MM.1S (cell line): ENCODE results near the gene PARD3.

Experiments
- DNase-seq: peaks from one replicate; pipeline ENCODE4 v3.0.0-alpha.2; 2015
- H2AFZ ChIP-seq: fragments of 300-600 bp; sonication (generic); 2 replicates; pipeline ENCODE4 v1.6.0; 2016; ENCODE audit warnings: antibody characterized with exemption, low read length
- H3F3A ChIP-seq: fragments of 300-600 bp; sonication (generic); 2 replicates; pipeline ENCODE4 v1.6.1; 2016; ENCODE audit warnings: mild to moderate bottlenecking, antibody characterized with exemption, low read length, moderate library complexity, mixed read lengths; ENCODE audit not compliant: insufficient read depth
- H3K27ac ChIP-seq: fragments of 300-600 bp; sonication (generic); 2 replicates; pipeline ENCODE4 v1.5.1; 2016; ENCODE audit warnings: mild to moderate bottlenecking, low read length
- H3K27me3 ChIP-seq: fragments of 300-600 bp; sonication (generic); replicated peaks from 2 replicates; pipeline ENCODE4 v1.6.0; 2016; ENCODE audit warnings: low read length; ENCODE audit not compliant: insufficient read depth
- H3K36me3 ChIP-seq: fragments of 300-600 bp; sonication (generic); replicated peaks from 2 replicates; pipeline ENCODE4 v1.6.1; 2016; ENCODE audit warnings: mild to moderate bottlenecking, low read length, mixed read lengths; ENCODE audit not compliant: insufficient read depth
- H3K4me1 ChIP-seq: fragments of 300-600 bp; sonication (generic); 2 replicates; pipeline ENCODE4 v1.6.1; 2016; ENCODE audit warnings: low read length, mixed read lengths
- H3K4me2 ChIP-seq: fragments of 300-600 bp; sonication (generic); 2 replicates; pipeline ENCODE4 v1.6.0; 2016; ENCODE audit warnings: low read depth, low read length
- H3K4me3 ChIP-seq: fragments of 300-600 bp; sonication (generic); 2 replicates; pipeline ENCODE4 v1.5.1; 2016; ENCODE audit warnings: low read length, mixed read lengths
- H3K79me2 ChIP-seq: fragments of 300-600 bp; sonication (generic); 2 replicates; pipeline ENCODE4 v1.6.1; 2016; ENCODE audit warnings: mixed run types, low read length, mixed read lengths
- H3K9ac ChIP-seq: fragments of 300-600 bp; sonication (generic); 2 replicates; pipeline ENCODE4 v1.6.1; 2016; ENCODE audit warnings: low read length, mixed read lengths
- H3K9me2 ChIP-seq: fragments of 300-600 bp; sonication (generic); replicated peaks from 2 replicates; pipeline ENCODE4 v1.6.1; 2016; ENCODE audit warnings: mild to moderate bottlenecking, low read length, mixed read lengths; ENCODE audit not compliant: insufficient read depth
- H3K9me3 ChIP-seq: fragments of 300-600 bp; sonication (generic); replicated peaks from 2 replicates; pipeline ENCODE4 v1.6.1; 2016; ENCODE audit warnings: mild to moderate bottlenecking, low read length, mixed read lengths; ENCODE audit not compliant: insufficient read depth
- H4K20me1 ChIP-seq: fragments of 300-600 bp; sonication (generic); 2 replicates; pipeline ENCODE4 v1.6.1; 2016; ENCODE audit warnings: mild to moderate bottlenecking, low read length, moderate library complexity, mixed read lengths; ENCODE audit not compliant: insufficient read depth
- CTCF ChIP-seq: fragments of 300-600 bp; sonication (generic); IDR thresholded peaks from 2 replicates; pipeline ENCODE4 v1.5.1; 2016; ENCODE audit warnings: antibody characterized with exemption, low read length, mixed read lengths
- EZH2 ChIP-seq: fragments of 300-600 bp; sonication (generic); optimal IDR thresholded peaks from 2 replicates; pipeline ENCODE3; 2017; ENCODE audit warnings: low read depth, mild to moderate bottlenecking, antibody characterized with exemption, low read length, mixed read lengths
- EZH2phosphoT487 ChIP-seq: fragments of 300-600 bp; sonication (generic); IDR thresholded peaks from 2 replicates; pipeline ENCODE4 v1.6.1; 2018; ENCODE audit warnings: antibody characterized with exemption, low read length

PARD3 gene

GRCh38 chr10:34661580-34661979, 153.5 kb downstream of the PARD3 start:
- no peaks in the 10 kb centered on the region for H3K27me3 ChIP-seq
- peaks cover 11% of the 10 kb centered on the region for H3K4me1 ChIP-seq
- no peaks in the 10 kb centered on the region for H3K9me3 ChIP-seq
- no peaks in the 10 kb centered on the region for H4K20me1 ChIP-seq
- H2AFZ ChIP-seq = no peak overlapping the region
- H3K4me3 ChIP-seq = no peak overlapping the region
- no peak for DNase-seq
- H3K9ac ChIP-seq = no peak overlapping the region
- no peak overlapping the region for H3K4me2 ChIP-seq
- peaks cover 5% of the 10 kb centered on the region; the same call in 1 of the 2 replicates for H3F3A ChIP-seq
- H3K36me3 ChIP-seq = no peaks in the 10 kb centered on the region
- H3K9me2 ChIP-seq = no peaks in the 10 kb centered on the region
- no peak overlapping the region for H3K27ac ChIP-seq
- H3K79me2 ChIP-seq = peaks cover 63% of the 10 kb centered on the region
- TF ChIP-seq CTCF (no peak), EZH2phosphoT487 (no peak), EZH2 (no peak)

DNA sequence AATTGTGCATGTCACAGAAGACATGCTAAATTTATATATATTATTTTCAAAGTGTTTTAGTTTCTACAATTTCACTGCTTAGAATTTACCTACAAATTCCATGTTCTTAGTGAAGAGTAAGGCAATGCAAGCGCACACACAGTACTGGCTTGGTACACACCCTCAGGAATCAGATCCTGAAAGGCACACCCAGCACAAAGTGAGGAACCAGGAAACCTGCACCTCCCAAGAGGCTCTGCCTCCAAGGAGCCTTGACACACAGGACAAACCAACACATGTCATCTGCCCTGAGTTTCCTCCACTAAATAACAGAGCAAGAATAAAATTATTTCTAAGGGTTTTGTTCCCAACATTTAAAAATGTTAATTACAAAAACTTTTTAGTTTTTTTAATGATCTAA, 156.2 kb downstream of the PARD3 start:
- H3K27me3 ChIP-seq = no peaks in the 10 kb centered on the region
- no peak overlapping the region for H3K27ac ChIP-seq
- no peaks in the 10 kb centered on the region for H3K9me2 ChIP-seq
- H4K20me1 ChIP-seq = peaks cover 11% of the 10 kb centered on the region; the same call in 1 of the 2 replicates
- no peaks in the 10 kb centered on the region for H3F3A ChIP-seq
- DNase-seq = no peak
- peaks cover 63% of the 10 kb centered on the region for H3K79me2 ChIP-seq
- H3K36me3 ChIP-seq = no peaks in the 10 kb centered on the region
- H3K9me3 ChIP-seq = no peaks in the 10 kb centered on the region
- no peak overlapping the region for H3K4me2 ChIP-seq
- no peak overlapping the region for H3K9ac ChIP-seq
- H3K4me1 ChIP-seq = peaks cover 10% of the 10 kb centered on the region; the same call in 1 of the 2 replicates
- H2AFZ ChIP-seq = no peak overlapping the region
- TF ChIP-seq CTCF = no peak
- H3K4me3 ChIP-seq = no peak overlapping the region

GRCh38 chr10:34656661-34657060, 158.4 kb downstream of the PARD3 start:
- H3F3A ChIP-seq = no peaks in the 10 kb centered on the region; the same call in 1 of the 2 replicates
- H3K27ac ChIP-seq = no peak overlapping the region
- no peak overlapping the region for H3K4me2 ChIP-seq
- no peak for TF ChIP-seq EZH2phosphoT487
- TF ChIP-seq EZH2 = no peak
- no peak for TF ChIP-seq CTCF
- H3K27me3 ChIP-seq = no peaks in the 10 kb centered on the region
- H3K79me2 ChIP-seq = peaks cover 65% of the 10 kb centered on the region
- H2AFZ ChIP-seq = no peak overlapping the region
- H3K36me3 ChIP-seq = no peaks in the 10 kb centered on the region
- H3K4me1 ChIP-seq = peaks cover 12% of the 10 kb centered on the region; the same call in 1 of the 2 replicates
- H3K9me2 ChIP-seq = no peaks in the 10 kb centered on the region
- DNase-seq = no peak
- H3K9ac ChIP-seq = no peak overlapping the region
- H4K20me1 ChIP-seq = peaks cover 22% of the 10 kb centered on the region
- no peak overlapping the region for H3K4me3 ChIP-seq
- no peaks in the 10 kb centered on the region for H3K9me3 ChIP-seq
